Suprapubic skin (tissue), 4 donors: Measurements from ENCODE around the gene PCBD2.

ENCODE experiments used
- CTCF ChIP-seq, 2 donors: fragments of 200-600 bp in 1 of 2; fragments of 450-650 bp in 1 of 2; sonication (generic) in 1 of 2; IDR thresholded peaks; one replicate each; pipeline ENCODE4 v1.5.1; 2016 to 2019; ENCODE audit warnings: antibody characterized with exemption in 2 of 2, mild to moderate bottlenecking in 1 of 2, moderate library complexity in 1 of 2
- POLR2A ChIP-seq, 2 donors: fragments of 450-650 bp; IDR thresholded peaks; one replicate each; pipeline ENCODE4 v1.6.1; 2017; ENCODE audit warnings: antibody characterized with exemption in 2 of 2, mild to moderate bottlenecking in 2 of 2, moderate library complexity in 2 of 2
- POLR2AphosphoS5 ChIP-seq, 3 donors: sonication (generic); formaldehyde crosslinking; IDR thresholded peaks; one replicate each; pipeline ENCODE4 v1.6.1; 2017; ENCODE audit warnings: antibody characterized with exemption in 3 of 3

GRCh38 chr5:134939500-134939899 lies 34.6 kb downstream of the PCBD2 start:
- TF ChIP-seq CTCF (IDR thresholded peaks at IDR 0.05): no peak
- TF ChIP-seq POLR2A (IDR thresholded peaks at IDR 0.05): no peak
- TF ChIP-seq POLR2AphosphoS5 (IDR thresholded peaks at IDR 0.05): no peak
